ENCODE measurements around the gene PAN2. TPM values are rescaled to one million over a fixed set of nuclear protein-coding genes. Genes with fewer than 3 reads are reported as not detected.

The PAN2 gene
- 12.2 and 15.7 TPM in 2 replicates for total RNA-seq (2012; rRNA removed)

DNA sequence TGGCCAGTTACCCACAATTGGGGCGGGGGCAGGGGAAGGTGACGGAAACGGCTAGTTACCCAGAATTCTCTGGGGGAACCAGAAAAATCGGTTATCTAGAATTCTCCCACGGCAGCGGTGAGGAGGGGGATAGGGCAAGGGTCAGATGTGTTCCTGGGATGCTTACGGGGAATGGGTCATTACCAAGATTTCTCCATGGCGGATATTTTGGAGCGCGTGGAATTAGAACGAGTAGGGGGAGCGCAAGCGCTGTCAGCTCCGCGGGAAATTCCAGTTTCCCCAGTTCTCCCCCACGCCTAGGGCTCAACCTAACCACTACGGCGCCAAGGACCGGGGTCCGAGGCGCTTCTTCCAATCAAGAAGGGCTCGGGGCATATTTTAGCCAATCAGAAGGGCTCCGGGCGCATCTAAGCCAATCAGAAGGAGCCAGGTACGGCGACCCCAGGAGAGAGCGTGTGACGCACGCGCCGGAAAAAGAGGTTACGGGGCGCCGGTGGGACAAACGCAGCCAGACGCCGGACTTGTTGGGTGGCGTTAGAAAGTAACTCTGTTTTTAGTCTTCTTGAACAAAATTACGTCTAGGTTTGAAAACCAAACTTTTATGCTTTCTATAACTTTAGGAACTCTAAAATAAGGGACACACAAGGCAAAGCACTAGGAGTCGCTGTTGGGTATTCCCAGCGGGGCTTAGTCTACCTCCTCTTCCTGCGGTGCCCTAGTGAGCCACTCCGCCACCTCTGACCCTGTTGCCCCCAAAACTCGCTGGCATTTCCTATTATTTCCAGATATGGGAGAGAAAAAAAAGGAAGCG lies at the start of gene PAN2:
Gene PAN2 (minus strand): TSS at position 322 of the 811 bp plus-strand sequence. CDS start 906 bp downstream, outside the sequence.
- Histone ChIP-seq H3K9ac (ENCODE audit: low read depth, low read length) (peak within 1 kb of the TSS; percentile 90), H3K36me3 (ENCODE audit: insufficient read depth, low read length) (no peaks in the 10 kb centered on the region), H3K4me2 (ENCODE audit: low read length) (peak within 1 kb of the TSS; percentile 90), H3K4me1 (ENCODE audit: control insufficient read depth, insufficient read depth, low read length) (peaks cover 14% of the 10 kb centered on the region), H3K9me3 (replicated peaks; ENCODE audit: low read length) (no peaks in the 10 kb centered on the region), H3K27me3 (ENCODE audit: control insufficient read depth, insufficient read depth, low read length) (no peaks in the 10 kb centered on the region), H3K4me3 (ENCODE audit: low read length) (peak within 1 kb of the TSS; percentile 73)

GRCh38 chr12:56382611-56383010 lies 48.8 kb upstream of the PAN2 start:
- Histone ChIP-seq H3K9ac (ENCODE audit: low read depth, low read length) (no peak overlapping the region), H3K27me3 (ENCODE audit: control insufficient read depth, insufficient read depth, low read length) (peaks cover 24% of the 10 kb centered on the region), H3K36me3 (ENCODE audit: insufficient read depth, low read length) (no peaks in the 10 kb centered on the region), H3K4me2 (ENCODE audit: low read length) (no peak overlapping the region), H3K4me1 (ENCODE audit: control insufficient read depth, insufficient read depth, low read length) (no peaks in the 10 kb centered on the region), H3K9me3 (replicated peaks; ENCODE audit: low read length) (no peaks in the 10 kb centered on the region), H3K4me3 (ENCODE audit: low read length) (no peak overlapping the region)

GRCh38 chr12:56377989-56378316 lies 44.2 kb upstream of the PAN2 start:
- Histone ChIP-seq H3K4me3 (ENCODE audit: low read length) (no peak overlapping the region), H3K9me3 (replicated peaks; ENCODE audit: low read length) (no peaks in the 10 kb centered on the region), H3K4me1 (ENCODE audit: control insufficient read depth, insufficient read depth, low read length) (peaks cover 2% of the 10 kb centered on the region), H3K36me3 (ENCODE audit: insufficient read depth, low read length) (no peaks in the 10 kb centered on the region), H3K9ac (ENCODE audit: low read depth, low read length) (no peak overlapping the region), H3K27me3 (ENCODE audit: control insufficient read depth, insufficient read depth, low read length) (peaks cover 19% of the 10 kb centered on the region), H3K4me2 (ENCODE audit: low read length) (no peak overlapping the region)

GRCh38 chr12:56377310-56377988 lies 43.6 kb upstream of the PAN2 start:
- Histone ChIP-seq H3K9me3 (replicated peaks; ENCODE audit: low read length) (no peaks in the 10 kb centered on the region), H3K9ac (ENCODE audit: low read depth, low read length) (no peak overlapping the region), H3K27me3 (ENCODE audit: control insufficient read depth, insufficient read depth, low read length) (peaks cover 17% of the 10 kb centered on the region)

DNA sequence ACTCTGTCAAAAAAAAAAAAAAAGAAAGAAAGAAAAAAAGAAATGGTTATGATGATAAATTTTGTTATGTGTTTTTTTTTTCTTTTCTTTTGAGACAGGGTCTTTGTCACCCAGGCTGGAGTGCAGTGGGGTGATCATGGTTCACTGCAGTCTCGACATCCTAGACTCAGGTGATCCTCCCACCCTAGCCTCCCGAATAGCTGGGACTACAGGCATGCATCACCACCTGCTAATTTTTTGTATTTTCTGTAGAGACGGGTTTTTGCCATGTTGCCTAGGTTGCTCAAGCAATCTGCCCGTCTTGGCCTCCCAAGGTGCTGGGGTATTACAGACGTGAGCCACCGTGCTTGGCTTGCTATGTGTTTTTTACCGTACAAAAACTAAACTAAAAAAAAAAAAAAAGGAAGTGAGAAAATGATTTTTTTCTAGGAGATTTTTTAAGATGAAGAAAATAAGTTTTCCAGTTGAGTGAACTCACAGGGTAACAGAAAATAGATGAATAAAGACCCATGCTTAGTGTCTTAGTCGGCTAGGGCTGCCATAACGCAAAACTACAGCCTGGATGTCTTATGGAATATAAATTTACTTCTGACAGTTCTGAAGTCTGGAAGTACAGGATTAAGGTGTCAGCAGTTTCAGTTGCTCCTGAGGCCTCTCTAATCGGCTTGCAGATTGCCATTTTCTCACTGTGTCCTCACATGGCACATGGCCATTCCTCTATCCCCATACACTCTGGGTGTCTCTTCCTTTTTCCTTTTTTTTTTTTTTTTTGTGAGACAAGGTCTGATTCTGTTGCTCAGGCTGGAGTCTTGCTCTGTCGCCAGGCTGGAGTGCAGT lies 42.0 kb upstream of the PAN2 start:
- peaks cover 2% of the 10 kb centered on the region for H3K4me1 ChIP-seq (ENCODE audit: control insufficient read depth, insufficient read depth, low read length)
- H3K4me3 ChIP-seq (ENCODE audit: low read length) = no peak overlapping the region
- H3K27me3 ChIP-seq (ENCODE audit: control insufficient read depth, insufficient read depth, low read length) = peaks cover 14% of the 10 kb centered on the region
- no peak overlapping the region for H3K9ac ChIP-seq (ENCODE audit: low read depth, low read length)
- no peaks in the 10 kb centered on the region for H3K9me3 ChIP-seq (replicated peaks; ENCODE audit: low read length)
- no peak overlapping the region for H3K4me2 ChIP-seq (ENCODE audit: low read length)
- no peaks in the 10 kb centered on the region for H3K36me3 ChIP-seq (ENCODE audit: insufficient read depth, low read length)

More at GRCh38 chr12:56377310-56377988, 43.6 kb upstream of the PAN2 start:
- Histone ChIP-seq H3K4me3 (ENCODE audit: low read length) (no peak overlapping the region), H3K36me3 (ENCODE audit: insufficient read depth, low read length) (no peaks in the 10 kb centered on the region), H3K4me1 (ENCODE audit: control insufficient read depth, insufficient read depth, low read length) (peaks cover 2% of the 10 kb centered on the region), H3K4me2 (ENCODE audit: low read length) (no peak overlapping the region)

GRCh38 chr12:56374726-56375597 lies 41.2 kb upstream of the PAN2 start:
- H3K4me3 ChIP-seq (ENCODE audit: low read length) = no peak overlapping the region
- H3K27me3 ChIP-seq (ENCODE audit: control insufficient read depth, insufficient read depth, low read length) = peaks cover 12% of the 10 kb centered on the region
- peaks cover 2% of the 10 kb centered on the region for H3K4me1 ChIP-seq (ENCODE audit: control insufficient read depth, insufficient read depth, low read length)
- H3K9me3 ChIP-seq (replicated peaks; ENCODE audit: low read length) = no peaks in the 10 kb centered on the region
- H3K9ac ChIP-seq (ENCODE audit: low read depth, low read length) = no peak overlapping the region
- H3K4me2 ChIP-seq (ENCODE audit: low read length) = no peak overlapping the region
- no peaks in the 10 kb centered on the region for H3K36me3 ChIP-seq (ENCODE audit: insufficient read depth, low read length)

- Histone ChIP-seq H3K9ac (ENCODE audit: low read depth, low read length) (no peak overlapping the region), H3K27me3 (ENCODE audit: control insufficient read depth, insufficient read depth, low read length) (peaks cover 12% of the 10 kb centered on the region), H3K9me3 (replicated peaks; ENCODE audit: low read length) (no peaks in the 10 kb centered on the region), H3K4me2 (ENCODE audit: low read length) (no peak overlapping the region), H3K36me3 (ENCODE audit: insufficient read depth, low read length) (no peaks in the 10 kb centered on the region), H3K4me3 (ENCODE audit: low read length) (no peak overlapping the region), H3K4me1 (ENCODE audit: control insufficient read depth, insufficient read depth, low read length) (peaks cover 2% of the 10 kb centered on the region)
Observed at GRCh38 chr12:56373515-56373914, 39.7 kb upstream of the PAN2 start.

- no peaks in the 10 kb centered on the region for H3K36me3 ChIP-seq (ENCODE audit: insufficient read depth, low read length)
- no peak overlapping the region for H3K4me3 ChIP-seq (ENCODE audit: low read length)
- no peaks in the 10 kb centered on the region for H3K4me1 ChIP-seq (ENCODE audit: control insufficient read depth, insufficient read depth, low read length)
- H3K9me3 ChIP-seq (replicated peaks; ENCODE audit: low read length) = no peaks in the 10 kb centered on the region
- no peak overlapping the region for H3K9ac ChIP-seq (ENCODE audit: low read depth, low read length)
- no peak overlapping the region for H3K4me2 ChIP-seq (ENCODE audit: low read length)
- peaks cover 8% of the 10 kb centered on the region for H3K27me3 ChIP-seq (ENCODE audit: control insufficient read depth, insufficient read depth, low read length)
Observed at GRCh38 chr12:56366948-56367347, 33.1 kb upstream of the PAN2 start.

DNA sequence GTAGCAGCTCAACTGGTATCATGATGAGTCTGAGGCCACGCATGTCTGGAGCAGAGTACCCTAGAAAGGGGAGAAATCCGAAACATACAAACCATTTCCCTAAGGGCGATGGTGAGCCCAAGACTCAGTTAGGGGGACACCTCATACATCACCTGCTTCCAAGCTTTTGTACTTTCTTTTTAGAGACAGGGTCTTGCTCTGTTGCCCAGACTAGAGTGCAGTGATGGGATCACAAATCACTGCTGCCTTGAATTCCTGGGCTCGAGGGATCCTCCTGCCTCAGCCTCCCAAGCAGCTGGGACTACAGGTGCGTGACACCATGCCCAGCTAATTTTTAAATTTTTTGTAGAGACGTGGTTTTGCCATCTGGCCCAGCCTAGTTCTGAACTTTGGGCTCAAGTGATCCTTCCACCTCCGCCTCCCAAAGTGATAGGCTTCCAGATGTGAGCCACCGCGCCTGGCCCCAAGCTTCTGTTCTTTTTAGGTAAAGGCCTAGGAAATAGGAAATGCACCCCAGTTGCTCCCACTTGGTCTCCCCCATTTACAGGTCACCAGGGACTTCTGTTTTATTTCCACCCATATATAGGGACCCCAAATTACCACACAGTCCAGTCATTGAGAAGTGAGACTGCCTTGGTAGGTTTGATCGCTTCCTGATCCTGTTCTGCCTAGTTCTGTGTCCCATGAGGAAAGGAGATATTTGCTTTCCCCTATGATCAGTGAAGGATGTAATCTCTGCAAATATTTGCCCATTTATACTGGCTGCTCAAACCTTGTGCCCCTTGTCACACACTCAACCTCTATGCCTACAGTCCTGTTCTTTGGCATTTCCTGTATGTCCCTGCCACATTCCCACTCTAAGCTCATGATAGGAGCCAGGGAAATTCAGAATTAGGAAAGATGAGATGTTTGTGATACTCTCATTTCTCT lies 28.6 kb upstream of the PAN2 start, which contains the start of gene APOF:
Gene APOF (minus strand): TSS at position 728 of the 930 bp plus-strand sequence. CDS start 112 bp downstream, at position 616.
- H3K9me3 ChIP-seq (replicated peaks; ENCODE audit: low read length) = no peaks in the 10 kb centered on the region
- no peaks in the 10 kb centered on the region for H3K36me3 ChIP-seq (ENCODE audit: insufficient read depth, low read length)
- H3K9ac ChIP-seq (ENCODE audit: low read depth, low read length) = no peak within 1 kb of the TSS
- H3K27me3 ChIP-seq (ENCODE audit: control insufficient read depth, insufficient read depth, low read length) = no peaks in the 10 kb centered on the region
- H3K4me2 ChIP-seq (ENCODE audit: low read length) = no peak within 1 kb of the TSS
- no peak within 1 kb of the TSS for H3K4me3 ChIP-seq (ENCODE audit: low read length)
- peaks cover 18% of the 10 kb centered on the region for H3K4me1 ChIP-seq (ENCODE audit: control insufficient read depth, insufficient read depth, low read length)

Measured in skeletal muscle satellite cell (primary cell).